SIG-M5 treated with dmso at 0.1 percent for 504 hours (cell line): Measurements from ENCODE around the gene NRXN3.

ENCODE experiments used
- DNase-seq: peaks from one replicate; lab custom pipeline; 2025; ENCODE audit not compliant: unreplicated experiment; lab: John Stamatoyannopoulos, UW

The NRXN3 gene

GRCh38 chr14:78173346-78174035 lies 3.3 kb downstream of the NRXN3 start:
- no peak for DNase-seq

- no peak for DNase-seq
Measured at GRCh38 chr14:78175412-78175811, 5.2 kb downstream of the NRXN3 start.

- DNase-seq, result no peak
Measured at GRCh38 chr14:78178071-78178470, 7.9 kb downstream of the NRXN3 start.

- DNase-seq, result no peak
Measured at GRCh38 chr14:78178971-78179370, 8.8 kb downstream of the NRXN3 start.

DNA sequence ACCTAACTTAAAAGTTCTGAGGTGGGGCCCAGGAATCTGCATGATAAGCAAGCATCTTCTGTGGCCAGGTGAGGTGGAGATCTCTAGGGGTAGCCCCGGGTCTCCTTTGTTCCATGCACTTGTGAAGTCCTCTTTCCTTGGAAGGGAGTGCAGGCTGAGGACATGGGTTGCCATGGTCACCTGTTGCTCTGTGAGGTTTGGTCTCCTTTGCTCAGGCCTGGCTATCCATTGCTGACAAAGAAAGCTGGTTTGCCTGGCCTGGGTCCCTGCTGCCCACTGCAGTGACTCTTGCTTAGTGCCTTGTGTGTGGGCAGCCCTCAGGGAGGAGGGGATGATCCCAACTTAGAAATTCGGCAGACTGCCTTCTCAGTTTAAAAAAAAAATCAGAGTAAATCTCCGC lies 11.1 kb downstream of the NRXN3 start:
- no peak for DNase-seq

DNA sequence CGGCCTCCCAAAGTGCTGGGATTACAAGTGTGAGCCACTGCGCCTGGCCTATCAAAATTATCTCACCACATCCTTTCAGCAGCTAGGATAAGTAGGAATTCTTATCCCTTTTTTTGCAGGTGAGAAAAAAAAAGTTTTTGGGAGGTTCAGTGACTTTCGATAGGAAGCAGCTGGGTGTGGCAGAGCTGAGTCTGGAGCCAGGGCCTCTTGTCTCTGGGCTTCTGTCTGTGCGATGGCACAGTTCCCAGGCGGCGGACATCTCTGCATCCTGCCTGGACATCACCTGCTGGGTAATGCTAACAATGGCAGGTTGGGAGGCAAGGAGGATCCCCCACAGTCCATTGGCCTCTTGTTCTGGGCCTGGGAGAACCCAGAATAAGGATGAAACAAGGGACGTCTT lies 12.5 kb downstream of the NRXN3 start:
- DNase-seq, result no peak

DNA sequence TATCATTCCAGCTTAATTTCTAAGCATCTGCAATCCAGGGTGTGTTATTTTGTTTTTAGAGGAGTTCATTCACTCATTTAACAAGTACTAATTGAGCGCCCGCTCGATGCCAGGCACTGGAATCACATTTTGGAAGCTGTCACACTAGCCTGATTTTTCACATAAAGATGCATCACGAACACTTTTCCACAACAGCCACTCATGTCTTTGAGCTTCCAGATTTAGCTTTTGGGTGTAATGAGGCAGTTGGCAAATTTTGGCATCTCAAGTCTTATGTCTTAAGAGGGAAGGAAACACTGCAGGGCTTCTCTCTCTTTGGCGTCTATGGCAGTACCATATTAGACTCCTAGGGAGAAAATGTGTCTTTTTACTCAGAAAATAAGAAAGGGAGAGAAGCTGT lies 14.0 kb downstream of the NRXN3 start:
- DNase-seq, result no peak

DNA sequence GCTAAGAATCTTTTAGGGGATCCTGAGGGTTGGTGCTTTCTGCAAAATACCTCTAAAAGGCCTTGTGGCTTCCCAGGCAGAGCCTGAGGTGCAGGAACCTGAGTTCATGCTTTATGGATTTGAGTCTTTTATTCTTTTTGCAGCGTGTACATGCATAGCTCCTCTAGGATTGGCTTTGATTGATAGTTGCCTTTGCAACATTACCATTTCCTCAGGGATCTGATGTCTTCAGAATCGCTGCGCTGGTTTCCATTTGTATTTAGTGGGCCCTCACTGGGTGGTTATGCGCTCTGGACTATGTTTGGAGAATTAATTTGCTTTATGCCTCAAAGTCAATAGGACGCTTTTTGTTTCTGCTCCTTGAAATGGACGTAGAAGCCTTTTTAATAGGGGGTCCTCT lies 16.1 kb downstream of the NRXN3 start:
- DNase-seq, result no peak

DNA sequence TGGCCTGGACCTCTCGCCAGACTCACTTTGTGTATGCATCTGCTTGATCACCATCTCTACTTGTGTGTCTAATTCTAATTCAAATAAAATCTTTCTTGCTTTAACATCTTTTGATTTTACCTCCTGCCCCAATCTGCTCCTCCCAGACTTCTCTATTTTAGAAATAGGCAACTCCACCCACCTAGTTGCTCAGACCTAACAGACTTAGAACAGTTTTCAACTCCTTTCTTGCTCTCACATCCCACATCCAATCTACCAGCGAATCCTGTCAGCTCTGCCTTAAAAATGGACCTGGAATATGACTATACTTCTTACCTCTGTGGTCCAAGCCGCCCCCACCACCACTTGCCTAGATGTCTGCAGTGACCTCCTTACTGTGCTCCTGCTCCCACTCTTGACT lies 18.7 kb downstream of the NRXN3 start:
- DNase-seq, result no peak

DNA sequence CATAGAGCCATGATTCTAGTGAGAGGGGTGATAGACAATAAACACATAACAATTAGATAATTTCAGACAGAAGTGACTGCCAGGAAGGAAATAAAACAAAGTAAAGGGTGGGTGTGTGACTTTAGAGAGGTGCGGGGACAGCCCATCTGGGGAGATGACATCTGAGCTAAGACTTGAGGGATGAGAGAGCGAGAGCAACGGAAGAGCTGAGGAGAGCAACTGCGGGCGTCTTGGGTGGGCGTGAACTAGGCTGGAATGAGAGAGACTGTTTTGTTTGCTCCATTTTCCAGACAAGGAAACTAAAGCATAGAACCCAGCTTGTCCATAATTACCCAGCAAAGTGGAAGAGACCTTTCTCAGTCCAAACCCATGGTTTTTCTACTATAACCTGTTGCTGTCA lies 25.3 kb downstream of the NRXN3 start:
- no peak for DNase-seq

GRCh38 chr14:78196323-78196722 lies 26.1 kb downstream of the NRXN3 start:
- no peak for DNase-seq

DNA sequence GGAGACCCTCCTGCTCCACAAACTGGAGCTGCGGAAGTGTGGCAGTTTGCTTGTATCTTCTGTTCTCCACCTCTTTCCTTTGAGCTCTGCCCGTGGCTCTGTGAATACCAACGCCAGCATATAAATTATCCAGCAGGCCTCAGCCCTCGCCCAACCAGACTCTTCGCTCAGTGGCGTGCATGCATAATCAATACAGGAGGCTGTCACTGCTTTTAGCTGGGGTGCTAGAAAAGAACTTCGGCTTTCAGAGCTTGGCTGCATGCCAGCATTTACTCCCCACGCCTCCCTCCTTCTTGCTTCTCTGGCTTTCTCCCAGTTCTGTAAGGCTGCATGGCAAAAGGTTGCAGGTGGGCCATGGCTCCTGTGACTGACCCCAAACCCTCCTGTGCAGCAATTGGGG lies 26.9 kb downstream of the NRXN3 start:
- DNase-seq, result no peak

DNA sequence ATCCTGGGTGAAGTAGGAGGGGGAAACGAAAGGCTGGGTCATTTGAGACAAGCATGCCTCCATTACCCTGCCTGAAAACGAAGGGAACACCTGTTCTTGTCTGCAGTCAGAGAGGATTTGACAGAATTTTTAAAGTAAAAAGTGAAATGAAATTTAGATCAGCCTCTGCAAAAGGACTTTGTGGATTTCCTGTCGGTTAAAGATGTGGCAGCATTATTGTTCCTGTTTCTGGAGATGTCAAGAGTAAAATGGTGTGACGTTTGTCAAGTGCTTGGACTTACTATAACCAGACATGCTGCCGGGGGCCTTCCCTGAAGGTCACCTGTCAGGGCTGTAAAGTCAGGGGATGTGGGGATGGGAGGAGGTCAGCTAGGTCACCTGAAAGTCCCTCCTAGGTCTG lies 32.0 kb downstream of the NRXN3 start:
- peak; percentile 26 for DNase-seq

DNA sequence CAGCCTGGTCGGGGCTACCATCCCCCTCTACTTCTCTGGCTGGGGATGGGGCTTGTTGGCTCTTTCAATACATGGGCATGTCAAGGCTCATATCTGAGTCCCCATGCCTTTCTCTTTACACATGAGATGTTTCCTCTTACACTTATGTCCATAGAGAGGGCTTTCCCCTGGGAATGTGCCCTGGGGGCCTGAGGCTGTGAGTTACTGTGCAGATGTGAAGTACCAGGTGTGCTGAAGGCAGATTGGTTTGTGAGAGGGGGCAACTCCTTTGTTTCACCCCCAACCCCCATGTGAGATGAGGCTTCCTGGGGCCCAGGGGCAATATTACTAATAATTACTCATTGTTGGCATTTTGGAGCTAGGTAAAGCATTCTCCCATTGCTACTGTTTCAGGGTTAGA lies 32.8 kb downstream of the NRXN3 start:
- DNase-seq, result no peak

DNA sequence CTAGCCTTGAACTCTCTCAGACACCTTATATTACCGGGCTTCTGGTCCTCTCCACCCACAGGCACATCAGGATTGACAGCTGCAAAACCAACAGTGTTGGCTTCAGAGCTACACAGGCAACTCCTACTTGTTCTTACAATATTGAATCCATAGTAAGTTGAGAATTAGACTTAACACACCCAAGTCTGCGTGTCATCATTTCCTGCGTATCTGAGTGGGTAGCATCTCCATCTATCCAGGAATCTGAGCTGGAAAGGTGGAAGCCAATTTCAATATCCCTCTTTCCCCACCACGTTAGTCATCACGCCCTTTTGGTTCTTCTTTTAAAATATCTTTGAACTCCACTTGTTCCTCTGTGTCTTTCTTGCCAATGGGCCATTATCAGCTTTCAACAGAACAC lies 37.2 kb downstream of the NRXN3 start:
- no peak for DNase-seq

DNA sequence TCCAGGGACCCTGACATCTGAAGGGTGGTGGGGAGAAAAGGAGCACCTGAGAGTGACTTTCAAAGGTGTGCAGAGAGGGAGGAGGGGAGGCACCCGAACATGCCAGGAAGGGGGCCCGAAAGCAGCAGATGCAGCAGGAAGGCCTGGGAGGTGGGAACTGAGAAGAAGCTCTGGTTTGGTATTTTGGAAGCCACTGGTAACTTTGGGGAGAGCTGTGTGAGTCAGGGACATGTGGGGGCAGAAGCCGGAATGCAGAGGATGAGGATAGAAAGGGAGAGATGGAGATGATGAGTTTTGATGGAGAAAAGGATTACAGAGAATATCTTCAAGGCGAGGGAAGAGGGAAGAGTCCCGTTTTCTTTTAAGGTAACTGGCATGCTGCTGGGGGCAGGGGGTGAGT lies 50.1 kb downstream of the NRXN3 start:
- DNase-seq, result no peak

DNA sequence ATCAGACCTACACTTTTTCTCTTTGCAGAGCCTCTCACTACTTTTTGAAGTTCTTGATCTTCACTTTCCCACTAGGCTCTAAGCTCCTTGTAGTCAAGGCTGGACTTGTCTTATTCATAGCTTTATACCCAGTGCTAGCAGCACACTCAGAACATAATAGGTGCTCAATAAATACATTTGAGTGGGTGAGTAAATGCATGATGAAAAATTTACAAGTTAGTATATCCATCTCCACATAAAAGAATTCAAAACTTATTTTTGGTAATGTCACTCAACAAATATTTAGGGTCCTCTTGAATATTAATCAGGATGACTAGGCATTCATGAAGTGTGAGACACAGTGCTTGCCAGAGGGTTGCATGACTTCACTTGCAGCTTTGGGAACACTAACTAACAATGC lies 52.6 kb downstream of the NRXN3 start:
- no peak for DNase-seq

- DNase-seq, result no peak
Measured at GRCh38 chr14:78227248-78228077, 57.3 kb downstream of the NRXN3 start.

- no peak for DNase-seq
Measured at GRCh38 chr14:78228702-78229327, 58.6 kb downstream of the NRXN3 start.

DNA sequence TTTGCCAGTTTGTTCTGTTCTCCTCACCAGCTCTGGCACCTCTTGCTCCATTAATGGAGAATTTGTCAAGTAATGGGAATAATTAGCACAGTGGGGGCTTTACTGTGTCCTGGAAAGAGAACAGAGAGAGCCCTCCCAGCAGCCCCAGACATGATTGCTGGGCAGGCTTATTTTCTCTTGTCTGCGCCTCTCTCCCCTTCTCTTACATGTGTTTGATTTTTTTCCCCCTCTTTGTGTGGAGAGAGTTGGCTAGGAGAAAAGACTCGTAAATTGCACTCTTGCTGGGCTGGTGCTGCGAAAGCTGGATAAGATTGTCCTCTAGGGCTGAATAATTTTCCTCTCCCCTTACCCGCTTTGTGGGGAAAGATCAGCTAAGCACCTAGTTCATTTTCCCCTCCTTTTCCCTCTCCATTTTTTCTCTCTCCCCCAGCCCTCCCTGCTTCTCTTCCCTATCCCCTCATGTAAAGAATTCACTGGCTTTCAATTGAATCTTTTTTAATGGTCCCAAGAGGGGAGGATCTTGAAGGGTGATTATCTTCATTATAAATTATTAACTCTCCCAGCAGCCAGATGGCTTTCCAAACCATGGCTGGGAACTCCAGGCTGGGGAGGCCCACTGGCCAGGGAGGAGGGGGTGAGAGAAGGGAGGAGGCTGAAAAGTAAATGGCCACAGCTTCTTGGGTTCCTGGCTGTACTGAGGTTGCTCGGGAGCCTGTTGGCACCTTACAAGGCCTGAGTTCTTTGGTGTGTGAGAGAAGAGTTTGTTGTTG lies 62.2 kb downstream of the NRXN3 start:
- DNase-seq, result no peak

DNA sequence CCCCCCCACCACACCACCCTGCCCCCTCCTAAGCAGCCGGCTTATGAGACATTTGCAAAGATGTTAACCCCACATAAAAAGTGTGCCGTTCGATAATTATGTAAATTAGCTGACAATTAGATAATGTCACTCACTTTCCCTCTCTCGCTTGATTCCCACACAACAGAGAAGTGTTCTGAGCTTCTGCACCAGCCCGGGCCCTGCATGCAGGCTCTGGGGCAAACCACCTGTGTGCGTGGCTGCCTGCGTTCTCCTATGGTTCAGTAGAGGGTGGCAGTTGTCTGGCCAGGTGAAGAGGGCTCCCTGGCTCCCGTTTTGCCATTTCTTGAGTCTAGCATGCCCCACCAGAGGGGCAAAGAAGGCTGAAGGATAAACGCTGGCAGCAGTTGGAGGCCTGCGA lies 68.0 kb downstream of the NRXN3 start:
- no peak for DNase-seq
